Measurements from ENCODE around the gene SMARCD2.

Gene SMARCD2

GRCh38 chr17:63840591-63841349 is 1.7 kb downstream of the SMARCD2 start:
- peak overlapping the region; percentile 97 to 99 (median 99) for H3K4me3 Mint-ChIP-seq
- H3K27ac Mint-ChIP-seq: peak overlapping the region; percentile 98 to 99 (median 99)
- H3K4me1 Mint-ChIP-seq: peaks cover 34% of the 10 kb centered on the region
- no peaks in the 10 kb centered on the region for H3K27me3 Mint-ChIP-seq (ENCODE audit: low read depth)
- no peaks in the 10 kb centered on the region for H3K9me3 Mint-ChIP-seq
- peaks cover 10% of the 10 kb centered on the region for H3K36me3 Mint-ChIP-seq (ENCODE audit: low read depth)
- TF ChIP-seq CTCF (IDR thresholded peaks at IDR 0.05; ENCODE audit: unreplicated experiment in 3 of 3): no peak

- Mint-ChIP-seq H3K36me3 (ENCODE audit: low read depth) (peaks cover 28% of the 10 kb centered on the region), H3K4me1 (peaks cover 27% of the 10 kb centered on the region), H3K9me3 (no peaks in the 10 kb centered on the region), H3K4me3 (peak overlapping the region; percentile 68 to 78 (median 75)), H3K27ac (peak overlapping the region; percentile 92 to 95 (median 94)), H3K27me3 (ENCODE audit: low read depth) (no peaks in the 10 kb centered on the region)
- no peak for TF ChIP-seq CTCF (IDR thresholded peaks at IDR 0.05; ENCODE audit: unreplicated experiment in 3 of 3)
Measured at GRCh38 chr17:63838631-63839171, 3.8 kb downstream of the SMARCD2 start.

GRCh38 chr17:63837962-63838600 is 4.4 kb downstream of the SMARCD2 start:
- Mint-ChIP-seq H3K27ac (peak overlapping the region; percentile 92 to 95 (median 94)), H3K4me1 (peaks cover 25% of the 10 kb centered on the region), H3K36me3 (ENCODE audit: low read depth) (peaks cover 34% of the 10 kb centered on the region), H3K4me3 (no peak overlapping the region), H3K27me3 (ENCODE audit: low read depth) (no peaks in the 10 kb centered on the region), H3K9me3 (no peaks in the 10 kb centered on the region)
- TF ChIP-seq CTCF (IDR thresholded peaks at IDR 0.05; ENCODE audit: unreplicated experiment in 3 of 3): no peak

GRCh38 chr17:63837480-63837879 is 5.0 kb downstream of the SMARCD2 start:
- peaks cover 25% of the 10 kb centered on the region for H3K4me1 Mint-ChIP-seq
- H3K27me3 Mint-ChIP-seq (ENCODE audit: low read depth): no peaks in the 10 kb centered on the region
- H3K9me3 Mint-ChIP-seq: no peaks in the 10 kb centered on the region
- no peak for TF ChIP-seq CTCF (IDR thresholded peaks at IDR 0.05; ENCODE audit: unreplicated experiment in 3 of 3)
- no peak overlapping the region for H3K27ac Mint-ChIP-seq
- H3K4me3 Mint-ChIP-seq: no peak overlapping the region
- H3K36me3 Mint-ChIP-seq (ENCODE audit: low read depth): peaks cover 35% of the 10 kb centered on the region

GRCh38 chr17:63836811-63837210 is 5.7 kb downstream of the SMARCD2 start:
- Mint-ChIP-seq H3K9me3 (no peaks in the 10 kb centered on the region), H3K4me3 (no peak overlapping the region), H3K36me3 (ENCODE audit: low read depth) (peaks cover 41% of the 10 kb centered on the region), H3K27ac (peak overlapping the region in 1 of 3 experiments; percentile 51), H3K4me1 (peaks cover 25% of the 10 kb centered on the region), H3K27me3 (ENCODE audit: low read depth) (no peaks in the 10 kb centered on the region)
- TF ChIP-seq CTCF (IDR thresholded peaks at IDR 0.05; ENCODE audit: unreplicated experiment in 3 of 3): no peak

All from nephron (organoid).